Gastrocnemius medialis (tissue), 4 donors: ENCODE results near the gene CX3CL1.

Source experiments
- CTCF ChIP-seq, 5 experiments: fragments of 450-650 bp in 3 of 5; fragments of 200-600 bp in 2 of 5; sonication (generic) in 2 of 5; IDR thresholded peaks in 4 of 5; conservative IDR thresholded peaks in 1 of 5; 1 replicate in 4 of 5; 2 replicates in 1 of 5; pipeline ENCODE4 v1.5.1; 2016 to 2019; ENCODE audit warnings: antibody characterized with exemption in 5 of 5, mild to moderate bottlenecking in 3 of 5, moderate library complexity in 3 of 5
- POLR2A ChIP-seq, 2 donors: fragments of 450-650 bp; IDR thresholded peaks; one replicate each; pipeline ENCODE4 v1.6.1; 2017; ENCODE audit warnings: antibody characterized with exemption in 2 of 2, mild to moderate bottlenecking in 2 of 2, moderate library complexity in 2 of 2

DNA sequence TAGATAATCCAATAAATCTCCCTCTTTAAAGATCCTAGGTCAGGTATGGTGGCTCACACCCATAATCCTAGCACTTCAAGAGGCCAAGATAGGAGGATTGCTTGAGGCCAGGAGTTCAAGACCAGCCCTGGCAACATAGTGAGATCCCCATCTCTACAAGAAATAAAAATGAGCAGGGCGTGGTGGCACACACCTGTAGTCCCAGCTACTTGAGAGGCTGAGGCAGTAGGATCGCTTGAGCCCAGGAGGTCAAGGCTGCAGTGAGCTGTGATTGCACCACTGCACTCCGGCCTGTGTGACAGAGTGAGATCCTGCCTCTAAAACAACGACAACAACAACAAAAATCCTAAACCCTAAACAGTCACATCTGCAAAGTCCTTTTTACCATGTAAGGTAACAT is 15.7 kb upstream of the CX3CL1 start:
- TF ChIP-seq CTCF (IDR thresholded peaks at IDR 0.05 in 4 of 5, conservative IDR thresholded peaks at IDR 0.05 in 1 of 5): no peak
- TF ChIP-seq POLR2A (IDR thresholded peaks at IDR 0.05): no peak
